Astrocyte (in vitro differentiated cells and primary cell): ENCODE data around the gene RIMOC1. TPM values are rescaled to one million over a fixed set of nuclear protein-coding genes. Genes with fewer than 3 reads are reported as not detected.
A peak's percentile ranks its signal among the peaks of the same experiment; 100 is the strongest.

ENCODE experiments used
- DNase-seq: peaks from one replicate; pipeline ENCODE4 v3.0.0-alpha.2; 2010; ENCODE audit warnings: low read depth
- FAIRE-seq: peaks from 2 replicates; lab custom pipeline; 2011; peaks lifted over from hg19 to GRCh38; lab: Jason Lieb, UNC
- H2AFZ ChIP-seq: 2 replicates; pipeline ENCODE4 v1.6.0; 2012; ENCODE audit warnings: low read depth, low read length, inconsistent platforms
- H3K27ac ChIP-seq: 2 replicates; pipeline ENCODE4 v1.5.1; 2011; ENCODE audit warnings: low read depth, low read length, inconsistent platforms
- H3K27me3 ChIP-seq: 2 replicates; pipeline ENCODE4 v1.6.0; 2011; ENCODE audit warnings: low read length, inconsistent platforms; ENCODE audit not compliant: insufficient read depth
- H3K36me3 ChIP-seq: 2 replicates; pipeline ENCODE4 v1.5.1; 2011; ENCODE audit warnings: low read length, inconsistent platforms; ENCODE audit not compliant: insufficient read depth
- H3K4me1 ChIP-seq: 2 replicates; pipeline ENCODE4 v1.5.1; 2011; ENCODE audit warnings: low read length, inconsistent platforms; ENCODE audit not compliant: insufficient read depth
- H3K4me2 ChIP-seq: 2 replicates; pipeline ENCODE4 v1.6.0; 2012; ENCODE audit warnings: low read length, inconsistent platforms
- H3K4me3 ChIP-seq: 2 replicates; pipeline ENCODE4 v1.5.1; 2011; ENCODE audit warnings: low read depth, mild to moderate bottlenecking, low read length, inconsistent platforms; ENCODE audit not compliant: insufficient read depth
- H3K79me2 ChIP-seq: 2 replicates; pipeline ENCODE4 v1.6.0; 2012; ENCODE audit warnings: mild to moderate bottlenecking, low read length, inconsistent platforms; ENCODE audit not compliant: insufficient read depth
- H3K9ac ChIP-seq: 2 replicates; pipeline ENCODE4 v1.6.0; 2012; ENCODE audit warnings: mild to moderate bottlenecking, low read length, inconsistent platforms
- H3K9me3 ChIP-seq: 2 replicates; pipeline ENCODE4 v1.5.1; 2012; ENCODE audit warnings: low read depth, mild to moderate bottlenecking, low read length, inconsistent platforms; ENCODE audit not compliant: insufficient read depth
- H4K20me1 ChIP-seq: 2 replicates; pipeline ENCODE4 v1.6.0; 2012; ENCODE audit warnings: low read length, inconsistent platforms; ENCODE audit not compliant: insufficient read depth
- H3K27ac Mint-ChIP-seq: one replicate; pipeline ENCODE4 v1.8.0; 2021; ENCODE audit warnings: mild to moderate bottlenecking, mixed read lengths; ENCODE audit not compliant: unreplicated experiment
- H3K27me3 Mint-ChIP-seq: one replicate; pipeline ENCODE4 v1.8.0; 2021; ENCODE audit warnings: low read depth, mixed read lengths; ENCODE audit not compliant: unreplicated experiment
- H3K36me3 Mint-ChIP-seq: one replicate; pipeline ENCODE4 v1.8.0; 2021; ENCODE audit warnings: low read depth, mixed read lengths; ENCODE audit not compliant: unreplicated experiment
- H3K4me1 Mint-ChIP-seq: one replicate; pipeline ENCODE4 v1.8.0; 2021; ENCODE audit warnings: low read depth, mixed read lengths; ENCODE audit not compliant: unreplicated experiment
- H3K4me3 Mint-ChIP-seq: one replicate; pipeline ENCODE4 v1.8.0; 2021; ENCODE audit warnings: mild to moderate bottlenecking, moderate library complexity, mixed read lengths; ENCODE audit not compliant: unreplicated experiment
- H3K9me3 Mint-ChIP-seq: one replicate; pipeline ENCODE4 v1.8.0; 2021; ENCODE audit warnings: mild to moderate bottlenecking, mixed read lengths; ENCODE audit not compliant: unreplicated experiment
- CTCF ChIP-seq: IDR thresholded peaks from 2 replicates; pipeline ENCODE4 v1.5.1; 2011; ENCODE audit warnings: low read depth, mild to moderate bottlenecking, inconsistent platforms, low read length, moderate library complexity; ENCODE audit not compliant: insufficient read depth
- EZH2 ChIP-seq: IDR thresholded peaks from 2 replicates; pipeline ENCODE4 v1.6.1; 2012; ENCODE audit warnings: mild to moderate bottlenecking, low read length, inconsistent platforms; ENCODE audit not compliant: insufficient read depth
- total RNA-seq: library from RNA; stranded (reverse); gene quantifications from 2 replicates; pipeline ENCODE4 v1.2.1, GENCODE V29; 2021

Gene RIMOC1
- total RNA-seq, 1 donor from 2014 or later, result 36.3 TPM

DNA sequence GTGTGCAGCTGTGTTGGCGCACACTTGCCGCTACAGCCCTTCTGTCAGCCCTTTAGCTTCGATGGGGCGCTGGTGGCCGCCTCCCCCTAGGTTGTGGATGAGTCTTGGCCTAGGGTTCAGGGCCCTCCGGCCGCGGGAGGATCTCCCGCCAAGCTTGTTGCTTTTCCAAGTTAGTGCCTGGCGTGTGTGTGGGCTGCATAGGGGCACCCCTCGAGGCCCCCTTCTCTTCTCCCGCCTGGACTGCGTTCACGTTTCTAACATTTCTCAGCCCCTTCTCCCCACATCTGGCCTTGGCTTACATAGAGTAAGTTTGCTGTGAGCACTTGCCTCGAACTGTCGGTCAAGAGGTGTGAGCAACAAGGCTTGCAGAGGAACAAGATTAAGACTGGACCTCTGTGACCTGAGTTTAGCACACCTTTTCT, 33.5 kb upstream of the RIMOC1 start:
- Histone ChIP-seq H3K36me3 (no peaks in the 10 kb centered on the region), H3K9me3 (no peaks in the 10 kb centered on the region), H3K4me2 (peak overlapping the region; percentile 92), H3K79me2 (peaks cover 28% of the 10 kb centered on the region), H2AFZ (peak overlapping the region; percentile 84), H3K9ac (peak overlapping the region; percentile 85), H4K20me1 (peaks cover 7% of the 10 kb centered on the region), H3K27me3 (no peaks in the 10 kb centered on the region), H3K4me1 (peaks cover 17% of the 10 kb centered on the region), H3K4me3 (peak overlapping the region; percentile 76), H3K27ac (peak overlapping the region; percentile 71)
- Mint-ChIP-seq H3K27me3 (no peaks in the 10 kb centered on the region), H3K4me3 (peak overlapping the region; percentile 88), H3K27ac (no peak overlapping the region), H3K4me1 (no peaks in the 10 kb centered on the region), H3K36me3 (no peaks in the 10 kb centered on the region), H3K9me3 (no peaks in the 10 kb centered on the region)
- DNase-seq, result no peak
- no peak for FAIRE-seq
- TF ChIP-seq CTCF, result no peak
- no peak for TF ChIP-seq EZH2

DNA sequence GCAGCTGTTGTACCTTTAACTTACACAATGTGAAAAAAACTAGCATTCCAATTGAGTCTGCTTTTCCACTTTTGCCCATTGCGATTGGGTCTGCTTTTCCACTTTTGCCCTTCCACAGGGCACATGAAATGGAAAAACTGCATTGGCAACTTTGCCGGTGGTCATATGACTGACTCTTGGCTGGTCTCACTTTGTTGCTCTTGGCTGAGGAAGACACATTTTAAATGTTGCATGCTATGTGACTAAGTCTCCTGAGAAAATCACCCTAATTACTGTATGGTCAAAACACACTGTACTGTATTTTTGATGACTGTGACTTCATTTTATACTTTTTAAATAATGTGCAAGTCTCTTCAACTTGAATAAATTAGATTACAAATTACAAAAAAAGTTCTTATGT, 32.3 kb upstream of the RIMOC1 start:
- Histone ChIP-seq H3K27me3 (no peaks in the 10 kb centered on the region), H3K27ac (no peak overlapping the region), H3K36me3 (no peaks in the 10 kb centered on the region), H3K9me3 (no peaks in the 10 kb centered on the region), H4K20me1 (peaks cover 7% of the 10 kb centered on the region), H3K4me3 (no peak overlapping the region), H3K9ac (no peak overlapping the region), H2AFZ (no peak overlapping the region), H3K4me2 (no peak overlapping the region), H3K79me2 (peaks cover 18% of the 10 kb centered on the region), H3K4me1 (peaks cover 17% of the 10 kb centered on the region)
- H3K9me3 Mint-ChIP-seq, result no peaks in the 10 kb centered on the region
- DNase-seq (peak; percentile 77), FAIRE-seq (no peak)
- H3K36me3 Mint-ChIP-seq, result no peaks in the 10 kb centered on the region
- H3K27ac Mint-ChIP-seq, result no peak overlapping the region
- no peaks in the 10 kb centered on the region for H3K4me1 Mint-ChIP-seq
- no peaks in the 10 kb centered on the region for H3K27me3 Mint-ChIP-seq
- no peak overlapping the region for H3K4me3 Mint-ChIP-seq
- TF ChIP-seq CTCF (no peak), EZH2 (no peak)

- Histone ChIP-seq H3K27ac (no peak overlapping the region), H3K9ac (no peak overlapping the region), H4K20me1 (no peaks in the 10 kb centered on the region), H3K4me3 (no peak overlapping the region), H2AFZ (no peak overlapping the region), H3K27me3 (no peaks in the 10 kb centered on the region), H3K4me2 (no peak overlapping the region), H3K4me1 (peaks cover 11% of the 10 kb centered on the region), H3K36me3 (no peaks in the 10 kb centered on the region), H3K9me3 (no peaks in the 10 kb centered on the region), H3K79me2 (peaks cover 4% of the 10 kb centered on the region)
- Mint-ChIP-seq H3K4me3 (no peak overlapping the region), H3K9me3 (no peaks in the 10 kb centered on the region), H3K36me3 (no peaks in the 10 kb centered on the region), H3K27ac (no peak overlapping the region), H3K4me1 (peaks cover 6% of the 10 kb centered on the region), H3K27me3 (no peaks in the 10 kb centered on the region)
- no peak for FAIRE-seq
- DNase-seq, result no peak
- TF ChIP-seq EZH2 (no peak), CTCF (no peak)
Observed at GRCh38 chr5:41874512-41875060, 29.6 kb upstream of the RIMOC1 start.
